PC-3 (cell line): ENCODE results near the gene TUFT1. TPM values are rescaled to one million over a fixed set of nuclear protein-coding genes. Genes with fewer than 3 reads are reported as not detected.

Source experiments
- ATAC-seq: fragments of 200-7000 bp; cut with Tn5 transposase; 2 replicates; pipeline ENCODE4 v1.9.1; 2020; ENCODE audit warnings: mild to moderate bottlenecking, moderate library complexity
- BruUV-seq: library from RNA; stranded (reverse); fragments of 400-500 nt; replicated peaks from 2 replicates; lab custom pipeline; 2021; lab: Mats Ljungman, UMichigan
- CTCF ChIA-PET: fragments of 300-600 bp; sonication (Branson Sonifier 250); formaldehyde crosslinking; loops from one replicate; lab custom pipeline; 2022; ENCODE audit warnings: antibody characterized with exemption; lab: Charles Lee
- POLR2A ChIA-PET: fragments of 300-600 bp; sonication (Branson Sonifier 250); formaldehyde crosslinking; loops from one replicate; lab custom pipeline; 2022; ENCODE audit warnings: antibody characterized with exemption; ENCODE audit not compliant: unreplicated experiment; lab: Charles Lee
- DNase-seq: peaks from one replicate; pipeline ENCODE4 v3.0.0-alpha.2; 2015
- H2AFZ ChIP-seq: fragments of 300-600 bp; sonication (generic); 2 replicates; pipeline ENCODE4 v1.6.0; 2016; ENCODE audit warnings: antibody characterized with exemption, low read length
- H3F3A ChIP-seq: fragments of 300-600 bp; sonication (generic); one replicate; pipeline ENCODE4 v1.6.0; 2017; ENCODE audit warnings: antibody characterized with exemption, low read length, control low read depth, mild to moderate bottlenecking; ENCODE audit not compliant: unreplicated experiment
- H3K27ac ChIP-seq: fragments of 300-600 bp; sonication (generic); 2 replicates; pipeline ENCODE4 v1.5.1; 2016; ENCODE audit warnings: mild to moderate bottlenecking, low read length
- H3K27me3 ChIP-seq: fragments of 300-600 bp; sonication (generic); 2 replicates; pipeline ENCODE4 v1.6.1; 2016; ENCODE audit warnings: low read length, mixed read lengths
- H3K36me3 ChIP-seq: fragments of 300-600 bp; sonication (generic); 2 replicates; pipeline ENCODE4 v1.6.1; 2016; ENCODE audit warnings: low read depth, mixed run types, low read length, mixed read lengths
- H3K4me1 ChIP-seq: fragments of 300-600 bp; sonication (generic); 2 replicates; pipeline ENCODE4 v1.5.1; 2016; ENCODE audit warnings: low read length; ENCODE audit not compliant: insufficient read depth
- H3K4me2 ChIP-seq: fragments of 300-600 bp; sonication (generic); 2 replicates; pipeline ENCODE4 v1.6.0; 2016; ENCODE audit warnings: low read length
- H3K4me3 ChIP-seq: fragments of 300-600 bp; sonication (generic); 2 replicates; pipeline ENCODE4 v1.5.1; 2016; ENCODE audit warnings: mild to moderate bottlenecking, low read length, mixed read lengths
- H3K79me2 ChIP-seq: fragments of 300-600 bp; sonication (generic); 2 replicates; pipeline ENCODE4 v1.6.1; 2017; ENCODE audit warnings: low read length, mixed read lengths
- H3K9ac ChIP-seq: fragments of 300-600 bp; sonication (generic); 2 replicates; pipeline ENCODE4 v1.6.0; 2016; ENCODE audit warnings: mild to moderate bottlenecking, low read length
- H3K9me2 ChIP-seq: fragments of 300-600 bp; sonication (generic); replicated peaks from 2 replicates; pipeline ENCODE4 v1.6.1; 2016; ENCODE audit warnings: mixed run types, low read length, mixed read lengths
- H3K9me3 ChIP-seq: fragments of 300-600 bp; sonication (generic); 2 replicates; pipeline ENCODE4 v1.6.1; 2016; ENCODE audit warnings: low read length, mixed read lengths
- H4K20me1 ChIP-seq: fragments of 300-600 bp; sonication (generic); 2 replicates; pipeline ENCODE4 v1.6.1; 2016; ENCODE audit warnings: low read length, mixed read lengths
- EZH2 ChIP-seq: fragments of 300-600 bp; sonication (generic); IDR thresholded peaks from one replicate; pipeline ENCODE4 v1.6.1; 2017; ENCODE audit warnings: antibody characterized with exemption, mild to moderate bottlenecking, low read length; ENCODE audit not compliant: unreplicated experiment
- EZH2phosphoT487 ChIP-seq: fragments of 300-600 bp; sonication (generic); IDR thresholded peaks from 2 replicates; pipeline ENCODE4 v1.6.1; 2018; ENCODE audit warnings: mild to moderate bottlenecking, antibody characterized with exemption, low read length, borderline replicate concordance
- intact Hi-C: fragments of 100-400 bp; cut with micrococcal nuclease; formaldehyde crosslinking; loops from 2 replicates; pipeline ENCODE4 v1.9.0; 2023
- total RNA-seq: library from RNA; depleted of rRNA; stranded (reverse); fragments of >200 nt; gene quantifications from 2 replicates; pipeline ENCODE4 v1.2.3, GENCODE V29; 2014
- TF ChIP-seq, protein P1 (sequence below): fragments of 300-600 bp; sonication (generic); conservative IDR thresholded peaks from 2 replicates; pipeline ENCODE4 v1.5.1; 2017; ENCODE audit warnings: antibody characterized with exemption, low read depth, mild to moderate bottlenecking, low read length

TUFT1 gene
- total RNA-seq, 1 experiment from 2014 or later, result 33.9 TPM

DNA sequence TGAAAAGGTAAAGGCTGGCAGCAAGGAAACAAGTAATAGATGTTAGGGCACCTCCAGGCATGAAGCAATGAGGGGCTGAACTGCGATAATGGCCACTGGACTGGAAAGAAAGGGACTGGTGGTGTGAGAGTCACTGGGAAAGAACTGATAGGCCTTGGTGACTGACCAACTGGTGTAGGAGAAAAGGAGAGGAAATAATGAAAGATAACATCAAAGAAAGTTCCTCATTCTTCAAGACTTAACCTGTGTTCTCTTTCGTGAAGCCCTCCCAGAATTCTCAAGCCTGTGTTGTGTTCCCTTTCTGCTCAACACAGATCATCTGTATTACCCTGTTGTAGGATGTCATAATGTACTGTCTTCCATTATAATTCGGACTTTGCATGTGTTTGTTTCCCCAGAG is 50.9 kb downstream of the TUFT1 start:
- POLR2A ChIA-PET, result no interaction called here

DNA sequence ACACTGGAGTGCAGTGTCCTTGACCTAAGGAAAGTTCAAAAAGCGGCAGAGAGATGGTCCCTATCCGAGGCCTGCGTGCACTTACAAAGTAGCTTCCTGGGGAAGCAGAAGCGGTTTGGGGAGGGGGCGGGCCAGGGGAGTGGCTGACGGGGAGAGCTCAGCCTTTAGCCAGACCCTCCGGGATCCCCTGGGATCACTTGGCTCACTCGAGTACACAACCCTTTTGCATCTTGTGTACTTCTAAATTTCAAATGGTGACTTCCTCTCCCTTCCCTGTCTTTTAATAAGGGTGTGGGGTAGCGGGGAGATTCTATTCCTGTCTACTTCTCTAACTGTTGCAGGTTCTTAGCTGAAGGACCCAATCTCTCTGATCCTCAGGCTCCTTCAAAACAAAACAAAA is 53.6 kb downstream of the TUFT1 start:
- DNase-seq (no peak), ATAC-seq (peak; percentile 34)
- peak overlapping the region; percentile 70 for H3K4me2 ChIP-seq
- no peak overlapping the region for H3K9ac ChIP-seq
- ChIA-PET POLR2A (no interaction called here), CTCF (interaction anchor here (0.5 to 1.9 kb wide), 3 partner anchors 15 to 141 kb away, joined by 3 to 5 read pairs (median 3); no protein-coding TSS in a partner anchor)
- peak overlapping the region; percentile 84 for H2AFZ ChIP-seq
- no peaks in the 10 kb centered on the region for H3K79me2 ChIP-seq
- no peaks in the 10 kb centered on the region for H3K27me3 ChIP-seq
- no peaks in the 10 kb centered on the region for H3K9me3 ChIP-seq
- no peak for TF ChIP-seq EZH2phosphoT487
- no peaks in the 10 kb centered on the region for H3F3A ChIP-seq
- no TSS peak for BruUV-seq
- no peaks in the 10 kb centered on the region for H4K20me1 ChIP-seq
- no peaks in the 10 kb centered on the region for H3K9me2 ChIP-seq
- no peak overlapping the region for H3K27ac ChIP-seq
- no peaks in the 10 kb centered on the region for H3K36me3 ChIP-seq
- H3K4me3 ChIP-seq, result peak overlapping the region; percentile 27; the same call in 1 of the 2 replicates
- intact Hi-C loops, result loop anchor here (1.0 to 5.0 kb wide), 4 partner anchors 19 to 149 kb away; partner anchors contain the start of gene SNX27
- H3K4me1 ChIP-seq, result peaks cover 26% of the 10 kb centered on the region

More for the DNA sequence above, 50.9 kb downstream of the TUFT1 start:
- DNase-seq (no peak), ATAC-seq (no peak)
- Histone ChIP-seq H3K4me2 (no peak overlapping the region), H3K4me3 (no peak overlapping the region), H3K4me1 (peaks cover 15% of the 10 kb centered on the region), H3K27ac (no peak overlapping the region), H4K20me1 (no peaks in the 10 kb centered on the region), H2AFZ (no peak overlapping the region), H3K9me3 (no peaks in the 10 kb centered on the region), H3K9me2 (no peaks in the 10 kb centered on the region), H3K79me2 (no peaks in the 10 kb centered on the region), H3K9ac (no peak overlapping the region), H3K27me3 (no peaks in the 10 kb centered on the region), H3F3A (peaks cover 3% of the 10 kb centered on the region), H3K36me3 (no peaks in the 10 kb centered on the region)
- intact Hi-C loops, result loop anchor here (5.0 kb wide), 1 partner anchor 101 kb away; no protein-coding TSS in a partner anchor
- TF ChIP-seq EZH2phosphoT487, result no peak
- TF ChIP-seq, protein P1, sequence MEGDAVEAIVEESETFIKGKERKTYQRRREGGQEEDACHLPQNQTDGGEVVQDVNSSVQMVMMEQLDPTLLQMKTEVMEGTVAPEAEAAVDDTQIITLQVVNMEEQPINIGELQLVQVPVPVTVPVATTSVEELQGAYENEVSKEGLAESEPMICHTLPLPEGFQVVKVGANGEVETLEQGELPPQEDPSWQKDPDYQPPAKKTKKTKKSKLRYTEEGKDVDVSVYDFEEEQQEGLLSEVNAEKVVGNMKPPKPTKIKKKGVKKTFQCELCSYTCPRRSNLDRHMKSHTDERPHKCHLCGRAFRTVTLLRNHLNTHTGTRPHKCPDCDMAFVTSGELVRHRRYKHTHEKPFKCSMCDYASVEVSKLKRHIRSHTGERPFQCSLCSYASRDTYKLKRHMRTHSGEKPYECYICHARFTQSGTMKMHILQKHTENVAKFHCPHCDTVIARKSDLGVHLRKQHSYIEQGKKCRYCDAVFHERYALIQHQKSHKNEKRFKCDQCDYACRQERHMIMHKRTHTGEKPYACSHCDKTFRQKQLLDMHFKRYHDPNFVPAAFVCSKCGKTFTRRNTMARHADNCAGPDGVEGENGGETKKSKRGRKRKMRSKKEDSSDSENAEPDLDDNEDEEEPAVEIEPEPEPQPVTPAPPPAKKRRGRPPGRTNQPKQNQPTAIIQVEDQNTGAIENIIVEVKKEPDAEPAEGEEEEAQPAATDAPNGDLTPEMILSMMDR, result no peak
- no peak for TF ChIP-seq EZH2
- no TSS peak for BruUV-seq
- CTCF ChIA-PET, result interaction anchor here (0.7 kb wide), 1 partner anchor 11 kb away, joined by 5 read pairs; no protein-coding TSS in a partner anchor

DNA sequence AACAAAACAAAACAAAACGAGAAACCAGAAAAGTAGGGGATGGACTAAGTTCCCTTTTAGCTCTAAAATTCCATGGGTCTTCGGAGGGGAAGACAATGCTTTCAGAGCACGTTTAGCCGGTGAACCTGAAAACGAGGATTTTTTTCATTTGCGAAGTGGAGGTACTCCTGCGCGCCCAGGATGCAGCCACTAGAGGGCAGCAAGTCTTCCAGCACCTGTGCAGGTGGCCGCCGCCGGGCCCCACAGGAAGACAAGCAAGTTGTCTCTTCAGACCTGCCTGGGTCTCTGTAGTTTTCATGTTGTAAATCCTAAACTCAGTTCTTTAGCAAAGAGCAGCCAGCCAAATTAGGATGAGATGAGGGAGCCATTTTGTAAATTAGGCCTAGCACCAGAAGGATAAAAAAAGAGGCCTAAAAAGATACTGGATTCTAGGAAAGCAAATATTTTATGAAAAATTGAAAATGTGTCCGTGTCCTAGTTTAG is 54.1 kb downstream of the TUFT1 start:
- DNase-seq, result peak; percentile 89
- Histone ChIP-seq H2AFZ (peak overlapping the region; percentile 84), H3K79me2 (no peaks in the 10 kb centered on the region), H4K20me1 (no peaks in the 10 kb centered on the region), H3F3A (no peaks in the 10 kb centered on the region), H3K4me2 (peak overlapping the region; percentile 70), H3K36me3 (no peaks in the 10 kb centered on the region), H3K9ac (no peak overlapping the region), H3K4me1 (peaks cover 26% of the 10 kb centered on the region), H3K27me3 (no peaks in the 10 kb centered on the region), H3K27ac (no peak overlapping the region), H3K9me3 (no peaks in the 10 kb centered on the region), H3K4me3 (peak overlapping the region; percentile 27; the same call in 1 of the 2 replicates), H3K9me2 (no peaks in the 10 kb centered on the region)
- intact Hi-C loops, result loop anchor here (1.0 to 5.0 kb wide), 4 partner anchors 19 to 150 kb away; partner anchors contain the start of gene SNX27
- TF ChIP-seq, protein P1, result peak; percentile 99
- no peak for TF ChIP-seq EZH2phosphoT487
- ChIA-PET CTCF (interaction anchor here (0.5 to 1.9 kb wide), 4 partner anchors 15 to 141 kb away, joined by 3 to 5 read pairs (median 4); no protein-coding TSS in a partner anchor), POLR2A (no interaction called here)
- peak; percentile 89 for ATAC-seq
- BruUV-seq, result no TSS peak
